ENCODE data around the gene PRMT1. TPM values are rescaled to one million over a fixed set of nuclear protein-coding genes. Genes with fewer than 3 reads are reported as not detected.

PRMT1 gene
- total and polyA plus RNA-seq, 4 donors = 35.1 to 67.2 (median 53.8) TPM

DNA sequence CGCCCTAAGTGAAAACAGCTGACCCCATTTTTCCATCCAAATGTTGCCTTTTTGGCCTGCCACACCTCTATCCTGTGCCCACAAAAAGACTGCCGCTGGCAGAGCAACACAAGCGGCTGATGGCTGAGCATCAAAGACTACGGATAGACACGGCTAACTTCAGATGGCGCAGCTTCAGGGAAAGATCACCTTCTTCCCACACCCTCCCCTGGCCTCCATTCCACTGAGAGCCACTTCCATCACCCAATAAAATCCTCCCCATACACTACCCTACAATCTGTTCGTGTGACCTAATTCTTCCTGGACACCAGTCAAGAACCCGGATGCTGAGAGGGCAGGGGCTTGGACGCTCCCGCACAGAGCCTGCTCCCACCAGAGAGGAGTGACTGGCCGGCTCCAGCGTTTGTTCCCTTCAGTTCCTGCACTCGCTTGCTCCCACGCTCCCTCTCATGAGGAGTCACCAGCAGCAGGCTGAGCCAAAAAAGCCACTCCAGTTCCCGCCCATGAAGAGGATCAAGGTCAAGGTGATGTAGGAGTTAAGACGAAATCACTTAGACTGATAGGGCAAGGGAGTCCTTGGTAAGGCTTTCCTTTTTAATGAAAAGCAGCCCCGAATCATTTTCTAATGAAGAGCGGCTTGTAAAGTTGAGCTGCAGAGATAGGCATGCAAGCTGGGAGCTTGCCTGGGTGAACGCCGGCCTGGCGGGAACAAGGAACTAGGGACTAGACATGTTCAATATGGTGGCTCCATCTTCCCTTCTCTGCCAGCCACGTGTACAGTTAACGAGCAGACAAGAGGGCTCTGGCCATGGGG lies 50.4 kb downstream of the PRMT1 start:
- no peaks in the 10 kb centered on the region for H3K27me3 ChIP-seq (ENCODE audit: control insufficient read depth in 4 of 4, insufficient read depth in 4 of 4, low read length in 3 of 4)
- no peak overlapping the region for H3K9ac ChIP-seq (ENCODE audit: low read depth in 1 of 2, low read length in 2 of 2)
- DNase-seq (ENCODE audit: low spot score) = no peak
- TF ChIP-seq MAX (IDR thresholded peaks at IDR 0.05) (no peak), NR2F2 (IDR thresholded peaks at IDR 0.05) (peak; percentile 34)
- TF ChIP-seq, protein P1, sequence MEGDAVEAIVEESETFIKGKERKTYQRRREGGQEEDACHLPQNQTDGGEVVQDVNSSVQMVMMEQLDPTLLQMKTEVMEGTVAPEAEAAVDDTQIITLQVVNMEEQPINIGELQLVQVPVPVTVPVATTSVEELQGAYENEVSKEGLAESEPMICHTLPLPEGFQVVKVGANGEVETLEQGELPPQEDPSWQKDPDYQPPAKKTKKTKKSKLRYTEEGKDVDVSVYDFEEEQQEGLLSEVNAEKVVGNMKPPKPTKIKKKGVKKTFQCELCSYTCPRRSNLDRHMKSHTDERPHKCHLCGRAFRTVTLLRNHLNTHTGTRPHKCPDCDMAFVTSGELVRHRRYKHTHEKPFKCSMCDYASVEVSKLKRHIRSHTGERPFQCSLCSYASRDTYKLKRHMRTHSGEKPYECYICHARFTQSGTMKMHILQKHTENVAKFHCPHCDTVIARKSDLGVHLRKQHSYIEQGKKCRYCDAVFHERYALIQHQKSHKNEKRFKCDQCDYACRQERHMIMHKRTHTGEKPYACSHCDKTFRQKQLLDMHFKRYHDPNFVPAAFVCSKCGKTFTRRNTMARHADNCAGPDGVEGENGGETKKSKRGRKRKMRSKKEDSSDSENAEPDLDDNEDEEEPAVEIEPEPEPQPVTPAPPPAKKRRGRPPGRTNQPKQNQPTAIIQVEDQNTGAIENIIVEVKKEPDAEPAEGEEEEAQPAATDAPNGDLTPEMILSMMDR (IDR thresholded peaks at IDR 0.05; ENCODE audit: low read depth, low read length, missing input control) = no peak
- WGBS = 74% methylated on average over 23 of the region's 23 CpGs
- no peaks in the 10 kb centered on the region for H3K36me3 ChIP-seq (ENCODE audit: control insufficient read depth in 4 of 4, insufficient read depth in 3 of 4, low read depth in 1 of 4, low read length in 3 of 4)
- no peaks in the 10 kb centered on the region for H3K9me3 ChIP-seq (ENCODE audit: control insufficient read depth in 4 of 4, low read length in 3 of 4)
- H3K27ac ChIP-seq (ENCODE audit: low read depth in 1 of 2, low read length in 2 of 2) = peak overlapping the region; percentile 14 to 50
- H3K4me3 ChIP-seq (ENCODE audit: low read depth in 1 of 3, low read length in 3 of 3) = no peak overlapping the region
- no peaks in the 10 kb centered on the region for H3K4me1 ChIP-seq (ENCODE audit: control insufficient read depth in 4 of 4, insufficient read depth in 4 of 4, low read length in 3 of 4)

DNA sequence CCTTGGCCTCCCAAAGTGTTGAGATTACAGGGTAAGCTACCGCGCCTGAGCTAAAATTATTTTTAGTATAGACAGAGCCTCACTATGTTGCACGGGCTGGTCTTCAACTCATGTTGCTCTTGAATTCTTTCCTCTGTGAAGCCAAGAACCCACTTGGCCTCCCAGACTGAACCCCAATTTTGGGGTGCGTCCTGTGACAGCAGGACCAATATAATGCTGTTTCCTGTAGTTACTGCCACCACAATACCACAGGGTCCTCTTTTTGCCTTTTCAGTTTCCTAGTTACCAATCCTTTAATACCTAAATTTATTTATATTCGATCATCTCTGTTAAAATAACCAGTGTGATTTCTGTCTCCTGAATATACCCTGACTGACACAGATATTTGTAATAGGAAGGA lies 53.1 kb downstream of the PRMT1 start:
- H3K4me1 ChIP-seq (ENCODE audit: control insufficient read depth in 4 of 4, insufficient read depth in 4 of 4, low read length in 3 of 4) = no peaks in the 10 kb centered on the region
- H3K27ac ChIP-seq (ENCODE audit: low read depth in 1 of 2, low read length in 2 of 2) = no peak overlapping the region
- 75% methylated on average over 5 of the region's 5 CpGs for WGBS
- H3K4me3 ChIP-seq (ENCODE audit: low read depth in 1 of 3, low read length in 3 of 3) = no peak overlapping the region
- H3K27me3 ChIP-seq (ENCODE audit: control insufficient read depth in 4 of 4, insufficient read depth in 4 of 4, low read length in 3 of 4) = no peaks in the 10 kb centered on the region
- DNase-seq (ENCODE audit: low spot score) = no peak
- no peaks in the 10 kb centered on the region for H3K9me3 ChIP-seq (ENCODE audit: control insufficient read depth in 4 of 4, low read length in 3 of 4)
- TF ChIP-seq, protein P1 (IDR thresholded peaks at IDR 0.05; ENCODE audit: low read depth, low read length, missing input control) = no peak
- TF ChIP-seq MAX (IDR thresholded peaks at IDR 0.05) (no peak), EGR1 (IDR thresholded peaks at IDR 0.05; ENCODE audit: low read depth in 2 of 2) (no peak), NR2F2 (IDR thresholded peaks at IDR 0.05) (no peak), GABPA (IDR thresholded peaks at IDR 0.05 in 1 of 2, conservative IDR thresholded peaks at IDR 0.05 in 1 of 2) (no peak), FOXA2 (IDR thresholded peaks at IDR 0.05) (no peak)
- TF ChIP-seq, protein P2, sequence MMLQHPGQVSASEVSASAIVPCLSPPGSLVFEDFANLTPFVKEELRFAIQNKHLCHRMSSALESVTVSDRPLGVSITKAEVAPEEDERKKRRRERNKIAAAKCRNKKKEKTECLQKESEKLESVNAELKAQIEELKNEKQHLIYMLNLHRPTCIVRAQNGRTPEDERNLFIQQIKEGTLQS (IDR thresholded peaks at IDR 0.05) = no peak
- no peak overlapping the region for H3K9ac ChIP-seq (ENCODE audit: low read depth in 1 of 2, low read length in 2 of 2)
- no peaks in the 10 kb centered on the region for H3K36me3 ChIP-seq (ENCODE audit: control insufficient read depth in 4 of 4, insufficient read depth in 3 of 4, low read depth in 1 of 4, low read length in 3 of 4)

Small RNA genes within 50 kb of the gene (small RNA-seq; reads per million reads assigned to genes)
- gene MIR5088 = not detected

Other genes starting within 250 kb of the PRMT1 start
- under 1 TPM in 1 of 2 donors, not detected in 1; 0.08 TPM for gene SLC17A7, start 235.7 kb upstream of the PRMT1 start, total RNA-seq
- gene SLC17A7, start 235.7 kb upstream of the PRMT1 start, polyA plus RNA-seq = under 1 TPM in 1 of 2 donors, not detected in 1; 0.06 TPM
- 10 to 100 TPM; 48.6 to 59.4 TPM for gene PIH1D1, start 225.5 kb upstream of the PRMT1 start, total RNA-seq
- gene PIH1D1, start 225.5 kb upstream of the PRMT1 start, polyA plus RNA-seq = 10 to 100 TPM; 41.4 to 45.8 TPM
- gene ALDH16A1, start 224.0 kb upstream of the PRMT1 start, total RNA-seq = 10 to 100 TPM; 21.3 to 35.8 TPM
- gene ALDH16A1, start 224.0 kb upstream of the PRMT1 start, polyA plus RNA-seq = 10 to 100 TPM in 1 of 2 donors, 1 to 10 TPM in 1; 5.2 to 21.8 TPM
- gene FLT3LG, start 203.1 kb upstream of the PRMT1 start, total RNA-seq = 1 to 10 TPM in 1 of 2 donors, under 1 TPM in 1; 0.65 to 1.8 TPM
- gene FLT3LG, start 203.1 kb upstream of the PRMT1 start, polyA plus RNA-seq = 1 to 10 TPM; 2.5 to 4.3 TPM
- gene RPL13A, start 189.7 kb upstream of the PRMT1 start, total RNA-seq = 1,000 to 10,000 TPM in 1 of 2 donors, 100 to 1,000 TPM in 1; 444 to 1,553 TPM
- gene RPL13A, start 189.7 kb upstream of the PRMT1 start, polyA plus RNA-seq = 1,000 to 10,000 TPM in 1 of 2 donors, 100 to 1,000 TPM in 1; 472 to 1,021 TPM
- 1,000 to 10,000 TPM in 1 of 2 donors, 100 to 1,000 TPM in 1; 985 to 1,212 TPM for gene RPS11, start 180.8 kb upstream of the PRMT1 start, total RNA-seq
- 1,000 to 10,000 TPM in 1 of 2 donors, 100 to 1,000 TPM in 1; 514 to 1,329 TPM for gene RPS11, start 180.8 kb upstream of the PRMT1 start, polyA plus RNA-seq
- 100 to 1,000 TPM; 123 to 146 TPM for gene FCGRT, start 164.6 kb upstream of the PRMT1 start, total RNA-seq
- gene FCGRT, start 164.6 kb upstream of the PRMT1 start, polyA plus RNA-seq = 100 to 1,000 TPM; 237 TPM
- gene RCN3, start 149.3 kb upstream of the PRMT1 start, total RNA-seq = 1 to 10 TPM; 4.9 to 9.8 TPM
- gene RCN3, start 149.3 kb upstream of the PRMT1 start, polyA plus RNA-seq = 1 to 10 TPM; 5.8 to 8.2 TPM
- gene NOSIP, start 96.7 kb upstream of the PRMT1 start, total RNA-seq = 10 to 100 TPM; 19.3 to 33.3 TPM
- 10 to 100 TPM; 27.7 to 45.2 TPM for gene NOSIP, start 96.7 kb upstream of the PRMT1 start, polyA plus RNA-seq
- gene PRRG2, start 96.0 kb upstream of the PRMT1 start, total RNA-seq = 1 to 10 TPM; 1.1 to 1.4 TPM
- gene PRRG2, start 96.0 kb upstream of the PRMT1 start, polyA plus RNA-seq = 1 to 10 TPM; 2.8 TPM
- gene PRR12, start 86.1 kb upstream of the PRMT1 start, total RNA-seq = 1 to 10 TPM; 2.8 TPM
- 1 to 10 TPM in 1 of 2 donors, under 1 TPM in 1; 0.86 to 3.5 TPM for gene PRR12, start 86.1 kb upstream of the PRMT1 start, polyA plus RNA-seq
- 1 to 10 TPM; 4.1 to 5.7 TPM for gene RRAS, start 37.1 kb upstream of the PRMT1 start, total RNA-seq
- 10 to 100 TPM; 16.5 to 18.5 TPM for gene RRAS, start 37.1 kb upstream of the PRMT1 start, polyA plus RNA-seq
- 10 to 100 TPM in 1 of 2 donors, 1 to 10 TPM in 1; 9.2 to 10.6 TPM for gene SCAF1, start 35.1 kb upstream of the PRMT1 start, total RNA-seq
- 10 to 100 TPM in 1 of 2 donors, 1 to 10 TPM in 1; 4.6 to 17.6 TPM for gene SCAF1, start 35.1 kb upstream of the PRMT1 start, polyA plus RNA-seq
- gene IRF3, start 11.4 kb upstream of the PRMT1 start, total RNA-seq = 10 to 100 TPM; 24.4 to 31.7 TPM
- gene IRF3, start 11.4 kb upstream of the PRMT1 start, polyA plus RNA-seq = 10 to 100 TPM; 18.2 to 33.6 TPM
- 1 to 10 TPM; 1.6 to 6.3 TPM for gene BCL2L12, start 11.3 kb upstream of the PRMT1 start, total RNA-seq
- 10 to 100 TPM in 1 of 2 donors, 1 to 10 TPM in 1; 7.2 to 15.7 TPM for gene BCL2L12, start 11.3 kb upstream of the PRMT1 start, polyA plus RNA-seq
- under 1 TPM; 0.28 to 0.84 TPM for gene ADM5, start 12.3 kb downstream of the PRMT1 start, total RNA-seq
- gene ADM5, start 12.3 kb downstream of the PRMT1 start, polyA plus RNA-seq = under 1 TPM; 0.11 to 0.23 TPM
- gene CPT1C, start 13.8 kb downstream of the PRMT1 start, total RNA-seq = under 1 TPM; 0.37 to 0.50 TPM
- under 1 TPM; 0.67 to 0.75 TPM for gene CPT1C, start 13.8 kb downstream of the PRMT1 start, polyA plus RNA-seq
- under 1 TPM; 0.08 to 0.61 TPM for gene TSKS, start 86.0 kb downstream of the PRMT1 start, total RNA-seq
- gene TSKS, start 86.0 kb downstream of the PRMT1 start, polyA plus RNA-seq = under 1 TPM in 1 of 2 donors, not detected in 1; 0.07 TPM
- gene AP2A1, start 89.7 kb downstream of the PRMT1 start, total RNA-seq = 100 to 1,000 TPM in 1 of 2 donors, 10 to 100 TPM in 1; 58.0 to 123 TPM
- gene AP2A1, start 89.7 kb downstream of the PRMT1 start, polyA plus RNA-seq = 10 to 100 TPM; 20.1 to 57.0 TPM
- 10 to 100 TPM in 1 of 2 donors, 1 to 10 TPM in 1; 3.8 to 12.5 TPM for gene FUZ, start 136.0 kb downstream of the PRMT1 start, total RNA-seq
- 1 to 10 TPM; 6.4 to 7.6 TPM for gene FUZ, start 136.0 kb downstream of the PRMT1 start, polyA plus RNA-seq
- 10 to 100 TPM in 1 of 2 donors, 1 to 10 TPM in 1; 7.6 to 24.1 TPM for gene MED25, start 141.0 kb downstream of the PRMT1 start, total RNA-seq
- 10 to 100 TPM in 1 of 2 donors, 1 to 10 TPM in 1; 4.7 to 11.5 TPM for gene MED25, start 141.0 kb downstream of the PRMT1 start, polyA plus RNA-seq
- 10 to 100 TPM; 38.0 to 40.7 TPM for gene PTOV1, start 173.9 kb downstream of the PRMT1 start, total RNA-seq
- 10 to 100 TPM; 41.9 to 52.3 TPM for gene PTOV1, start 173.9 kb downstream of the PRMT1 start, polyA plus RNA-seq
- 10 to 100 TPM; 17.3 to 30.9 TPM for gene PNKP, start 190.3 kb downstream of the PRMT1 start, total RNA-seq
- 10 to 100 TPM; 18.5 to 21.1 TPM for gene PNKP, start 190.3 kb downstream of the PRMT1 start, polyA plus RNA-seq
- 10 to 100 TPM in 1 of 2 donors, 1 to 10 TPM in 1; 6.8 to 10.3 TPM for gene AKT1S1, start 200.1 kb downstream of the PRMT1 start, total RNA-seq
- 10 to 100 TPM; 15.4 to 43.9 TPM for gene AKT1S1, start 200.1 kb downstream of the PRMT1 start, polyA plus RNA-seq
- 10 to 100 TPM; 11.3 to 14.9 TPM for gene TBC1D17, start 200.4 kb downstream of the PRMT1 start, total RNA-seq
- gene TBC1D17, start 200.4 kb downstream of the PRMT1 start, polyA plus RNA-seq = 10 to 100 TPM; 19.5 to 27.9 TPM
- gene IL4I1, start 219.6 kb downstream of the PRMT1 start, total RNA-seq = under 1 TPM; 0.08 to 0.75 TPM
- gene IL4I1, start 219.6 kb downstream of the PRMT1 start, polyA plus RNA-seq = under 1 TPM; 0.17 to 0.30 TPM

Data from liver (tissue), 10 donors.